Skin epidermis (tissue), 12 donors: Measurements from ENCODE around the gene APOO.

Source experiments
- H3K27ac ChIP-seq, 21 experiments: fragments of 200-600 bp; sonication (generic) in 11 of 21; one replicate each; pipeline ENCODE4 v1.5.0; 2020; ENCODE audit warnings: mild to moderate bottlenecking in 3 of 21, inconsistent platforms in 2 of 21, moderate library complexity in 2 of 21
- H3K4me3 ChIP-seq, 7 experiments: fragments of 200-600 bp; sonication (generic) in 2 of 7; one replicate each; pipeline ENCODE4 v1.5.0; 2020; ENCODE audit warnings: inconsistent platforms in 2 of 7, mild to moderate bottlenecking in 2 of 7, moderate library complexity in 1 of 7

Gene APOO

GRCh38 chrX:23907498-23908218 lies at the start of gene APOO, which contains the start of gene CXorf58:
APOO (minus strand) TSS chrX:23907938; CDS start chrX:23907702, 236 bp downstream.
CXorf58 (plus strand) TSS chrX:23908006; CDS start chrX:23910303, 2,297 bp downstream.
- H3K27ac ChIP-seq = peak within 1 kb of the TSS; percentile 48 to 89 (median 79)
- peak within 1 kb of the TSS; percentile 47 to 64 (median 55) for H3K4me3 ChIP-seq

GRCh38 chrX:23954396-23954795 lies 46.7 kb upstream of the APOO start:
- peak overlapping the region in 1 of 21 experiments; percentile 81 for H3K27ac ChIP-seq
- no peak overlapping the region for H3K4me3 ChIP-seq

GRCh38 chrX:23953908-23954269 lies 46.2 kb upstream of the APOO start:
- Histone ChIP-seq H3K4me3 (no peak overlapping the region), H3K27ac (peak overlapping the region in 6 of 21 experiments; percentile 49 to 81 (median 68))

GRCh38 chrX:23952984-23953907 lies 45.5 kb upstream of the APOO start:
- Histone ChIP-seq H3K4me3 (peak overlapping the region in 2 of 7 experiments; percentile 4 to 5), H3K27ac (peak overlapping the region in 11 of 21 experiments; percentile 9 to 81 (median 53))

GRCh38 chrX:23952391-23952790 lies 44.7 kb upstream of the APOO start:
- H3K27ac ChIP-seq = peak overlapping the region in 4 of 21 experiments; percentile 44 to 81 (median 66)
- H3K4me3 ChIP-seq = no peak overlapping the region

- Histone ChIP-seq H3K4me3 (no peak overlapping the region), H3K27ac (no peak overlapping the region)
These were observed 37.5 kb upstream of the APOO start for GRCh38 chrX:23945206-23945605.

- Histone ChIP-seq H3K27ac (no peak overlapping the region), H3K4me3 (no peak overlapping the region)
These were observed 36.5 kb upstream of the APOO start for GRCh38 chrX:23944234-23944633.

GRCh38 chrX:23939203-23939602 lies 31.5 kb upstream of the APOO start:
- Histone ChIP-seq H3K27ac (no peak overlapping the region), H3K4me3 (no peak overlapping the region)

- H3K4me3 ChIP-seq = no peak overlapping the region
- H3K27ac ChIP-seq = no peak overlapping the region
These were observed 31.0 kb upstream of the APOO start for GRCh38 chrX:23938690-23939089.

GRCh38 chrX:23937100-23937499 lies 29.4 kb upstream of the APOO start:
- no peak overlapping the region for H3K27ac ChIP-seq
- no peak overlapping the region for H3K4me3 ChIP-seq

GRCh38 chrX:23936180-23936579 lies 28.4 kb upstream of the APOO start:
- Histone ChIP-seq H3K27ac (no peak overlapping the region), H3K4me3 (no peak overlapping the region)

GRCh38 chrX:23935106-23935505 lies 27.4 kb upstream of the APOO start:
- Histone ChIP-seq H3K4me3 (no peak overlapping the region), H3K27ac (no peak overlapping the region)

GRCh38 chrX:23932046-23932445 lies 24.3 kb upstream of the APOO start:
- H3K4me3 ChIP-seq = no peak overlapping the region
- no peak overlapping the region for H3K27ac ChIP-seq

- no peak overlapping the region for H3K27ac ChIP-seq
- no peak overlapping the region for H3K4me3 ChIP-seq
These were observed 23.3 kb upstream of the APOO start for GRCh38 chrX:23930894-23931604.

GRCh38 chrX:23926015-23926414 lies 18.3 kb upstream of the APOO start:
- Histone ChIP-seq H3K27ac (no peak overlapping the region), H3K4me3 (no peak overlapping the region)

- H3K4me3 ChIP-seq = no peak overlapping the region
- H3K27ac ChIP-seq = no peak overlapping the region
These were observed 12.1 kb upstream of the APOO start for GRCh38 chrX:23919706-23920320.

- H3K4me3 ChIP-seq = no peak overlapping the region
- no peak overlapping the region for H3K27ac ChIP-seq
These were observed 11.4 kb upstream of the APOO start for GRCh38 chrX:23919148-23919547.

GRCh38 chrX:23911126-23911835 lies 3.5 kb upstream of the APOO start:
- H3K27ac ChIP-seq = peak overlapping the region in 1 of 21 experiments; percentile 20
- H3K4me3 ChIP-seq = no peak overlapping the region
